ENCODE results near the gene SGTA.

GRCh38 chr19:2798158-2798685 lies 15.1 kb upstream of the SGTA start:
- TF ChIP-seq, protein P1, sequence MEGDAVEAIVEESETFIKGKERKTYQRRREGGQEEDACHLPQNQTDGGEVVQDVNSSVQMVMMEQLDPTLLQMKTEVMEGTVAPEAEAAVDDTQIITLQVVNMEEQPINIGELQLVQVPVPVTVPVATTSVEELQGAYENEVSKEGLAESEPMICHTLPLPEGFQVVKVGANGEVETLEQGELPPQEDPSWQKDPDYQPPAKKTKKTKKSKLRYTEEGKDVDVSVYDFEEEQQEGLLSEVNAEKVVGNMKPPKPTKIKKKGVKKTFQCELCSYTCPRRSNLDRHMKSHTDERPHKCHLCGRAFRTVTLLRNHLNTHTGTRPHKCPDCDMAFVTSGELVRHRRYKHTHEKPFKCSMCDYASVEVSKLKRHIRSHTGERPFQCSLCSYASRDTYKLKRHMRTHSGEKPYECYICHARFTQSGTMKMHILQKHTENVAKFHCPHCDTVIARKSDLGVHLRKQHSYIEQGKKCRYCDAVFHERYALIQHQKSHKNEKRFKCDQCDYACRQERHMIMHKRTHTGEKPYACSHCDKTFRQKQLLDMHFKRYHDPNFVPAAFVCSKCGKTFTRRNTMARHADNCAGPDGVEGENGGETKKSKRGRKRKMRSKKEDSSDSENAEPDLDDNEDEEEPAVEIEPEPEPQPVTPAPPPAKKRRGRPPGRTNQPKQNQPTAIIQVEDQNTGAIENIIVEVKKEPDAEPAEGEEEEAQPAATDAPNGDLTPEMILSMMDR (IDR thresholded peaks at IDR 0.05): no peak
- TF ChIP-seq POLR2AphosphoS5 (IDR thresholded peaks at IDR 0.05; ENCODE audit: low read depth, low read length) (no peak), SIN3A (IDR thresholded peaks at IDR 0.05; ENCODE audit: borderline replicate concordance, insufficient read depth, low read depth, low read length) (no peak)
- TF ChIP-seq, protein P2, sequence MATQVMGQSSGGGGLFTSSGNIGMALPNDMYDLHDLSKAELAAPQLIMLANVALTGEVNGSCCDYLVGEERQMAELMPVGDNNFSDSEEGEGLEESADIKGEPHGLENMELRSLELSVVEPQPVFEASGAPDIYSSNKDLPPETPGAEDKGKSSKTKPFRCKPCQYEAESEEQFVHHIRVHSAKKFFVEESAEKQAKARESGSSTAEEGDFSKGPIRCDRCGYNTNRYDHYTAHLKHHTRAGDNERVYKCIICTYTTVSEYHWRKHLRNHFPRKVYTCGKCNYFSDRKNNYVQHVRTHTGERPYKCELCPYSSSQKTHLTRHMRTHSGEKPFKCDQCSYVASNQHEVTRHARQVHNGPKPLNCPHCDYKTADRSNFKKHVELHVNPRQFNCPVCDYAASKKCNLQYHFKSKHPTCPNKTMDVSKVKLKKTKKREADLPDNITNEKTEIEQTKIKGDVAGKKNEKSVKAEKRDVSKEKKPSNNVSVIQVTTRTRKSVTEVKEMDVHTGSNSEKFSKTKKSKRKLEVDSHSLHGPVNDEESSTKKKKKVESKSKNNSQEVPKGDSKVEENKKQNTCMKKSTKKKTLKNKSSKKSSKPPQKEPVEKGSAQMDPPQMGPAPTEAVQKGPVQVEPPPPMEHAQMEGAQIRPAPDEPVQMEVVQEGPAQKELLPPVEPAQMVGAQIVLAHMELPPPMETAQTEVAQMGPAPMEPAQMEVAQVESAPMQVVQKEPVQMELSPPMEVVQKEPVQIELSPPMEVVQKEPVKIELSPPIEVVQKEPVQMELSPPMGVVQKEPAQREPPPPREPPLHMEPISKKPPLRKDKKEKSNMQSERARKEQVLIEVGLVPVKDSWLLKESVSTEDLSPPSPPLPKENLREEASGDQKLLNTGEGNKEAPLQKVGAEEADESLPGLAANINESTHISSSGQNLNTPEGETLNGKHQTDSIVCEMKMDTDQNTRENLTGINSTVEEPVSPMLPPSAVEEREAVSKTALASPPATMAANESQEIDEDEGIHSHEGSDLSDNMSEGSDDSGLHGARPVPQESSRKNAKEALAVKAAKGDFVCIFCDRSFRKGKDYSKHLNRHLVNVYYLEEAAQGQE (IDR thresholded peaks at IDR 0.05; ENCODE audit: insufficient read depth in 1 of 2, low read depth in 2 of 2, low read length in 1 of 2): no peak
